PC-9 (cell line): Measurements from ENCODE around the gene MSRB2. TPM values are rescaled to one million over a fixed set of nuclear protein-coding genes. Genes with fewer than 3 reads are reported as not detected.
"Not testable (repeated sequence)": the region's sequence is repeated elsewhere in the genome, so short reads cannot be mapped to it uniquely, and the experiment has no call there.

Source experiments
- BruUV-seq: library from RNA; stranded (reverse); fragments of 400-500 nt; replicated peaks from 2 replicates; lab custom pipeline; 2021; lab: Mats Ljungman, UMichigan
- CTCF ChIA-PET: fragments of 300-600 bp; sonication (Branson Sonifier 250); formaldehyde crosslinking; loops from one replicate; lab custom pipeline; 2022; ENCODE audit warnings: antibody characterized with exemption; lab: Charles Lee
- POLR2A ChIA-PET: fragments of 300-600 bp; sonication (Branson Sonifier 250); formaldehyde crosslinking; loops from one replicate; lab custom pipeline; 2022; ENCODE audit warnings: antibody characterized with exemption; ENCODE audit not compliant: unreplicated experiment; lab: Charles Lee
- DNase-seq, 2 experiments: peaks; one replicate each; pipeline versions ENCODE4 v3.0.0 to v3.0.0-alpha.2; 2015 to 2022; ENCODE audit warnings: mixed read lengths in 1 of 2
- H2AFZ ChIP-seq: fragments of 200-600 bp; sonication (generic); 2 replicates; pipeline ENCODE4 v1.8.1; 2017; ENCODE audit warnings: antibody characterized with exemption
- H3F3A ChIP-seq: fragments of 200-600 bp; sonication (generic); 2 replicates; pipeline ENCODE4 v1.8.1; 2017; ENCODE audit warnings: antibody characterized with exemption, mild to moderate bottlenecking, low read depth; ENCODE audit not compliant: insufficient read depth
- H3K27ac ChIP-seq: fragments of 200-600 bp; sonication (generic); 2 replicates; pipeline ENCODE4 v1.6.1; 2016; ENCODE audit warnings: mixed run types
- H3K27me3 ChIP-seq: fragments of 200-600 bp; sonication (generic); 2 replicates; pipeline ENCODE4 v1.6.1; 2016; ENCODE audit warnings: low read depth, mixed run types; ENCODE audit not compliant: insufficient read depth
- H3K36me3 ChIP-seq: fragments of 200-600 bp; sonication (generic); 2 replicates; pipeline ENCODE4 v1.6.1; 2016; ENCODE audit warnings: low read depth, mixed run types
- H3K4me1 ChIP-seq: fragments of 200-600 bp; sonication (generic); replicated peaks from 2 replicates; pipeline ENCODE4 v1.6.1; 2016; ENCODE audit warnings: mixed run types; ENCODE audit not compliant: insufficient read depth
- H3K4me2 ChIP-seq: fragments of 200-600 bp; sonication (generic); 2 replicates; pipeline ENCODE4 v1.6.1; 2017; ENCODE audit warnings: mixed run types
- H3K4me3 ChIP-seq: fragments of 200-600 bp; sonication (generic); 2 replicates; pipeline ENCODE4 v1.6.1; 2016; ENCODE audit warnings: mixed run types
- H3K79me2 ChIP-seq: fragments of 200-600 bp; sonication (generic); 2 replicates; pipeline ENCODE4 v1.6.1; 2017; ENCODE audit warnings: low read depth, mixed run types
- H3K9me2 ChIP-seq: fragments of 200-600 bp; sonication (generic); 2 replicates; pipeline ENCODE4 v1.8.1; 2017; ENCODE audit warnings: mild to moderate bottlenecking; ENCODE audit not compliant: insufficient read depth
- H3K9me3 ChIP-seq: fragments of 200-600 bp; sonication (generic); 2 replicates; pipeline ENCODE4 v1.8.1; 2016; ENCODE audit warnings: low read depth; ENCODE audit not compliant: insufficient read depth
- H4K20me1 ChIP-seq: fragments of 200-600 bp; sonication (generic); 2 replicates; pipeline ENCODE4 v1.8.1; 2017; ENCODE audit not compliant: insufficient read depth
- EZH2 ChIP-seq: fragments of 200-600 bp; sonication (generic); IDR thresholded peaks from 2 replicates; pipeline ENCODE4 v1.8.0; 2017; ENCODE audit warnings: antibody characterized with exemption, low read depth
- intact Hi-C: fragments of 100-400 bp; cut with micrococcal nuclease; formaldehyde crosslinking; loops from one replicate; pipeline ENCODE4 v1.10.0; 2022; ENCODE audit not compliant: unreplicated experiment
- total RNA-seq: library from RNA; stranded (reverse); gene quantifications from 2 replicates; pipeline ENCODE4 v1.2.3, GENCODE V29; 2021
- TF ChIP-seq, protein P1 (sequence below): fragments of 200-600 bp; sonication (generic); conservative IDR thresholded peaks from 2 replicates; pipeline ENCODE4 v1.6.1; 2017; ENCODE audit warnings: mixed run types, antibody characterized with exemption, mild to moderate bottlenecking, moderate library complexity

MSRB2 gene
- total RNA-seq, 1 experiment from 2014 or later = 28.3 TPM

DNA sequence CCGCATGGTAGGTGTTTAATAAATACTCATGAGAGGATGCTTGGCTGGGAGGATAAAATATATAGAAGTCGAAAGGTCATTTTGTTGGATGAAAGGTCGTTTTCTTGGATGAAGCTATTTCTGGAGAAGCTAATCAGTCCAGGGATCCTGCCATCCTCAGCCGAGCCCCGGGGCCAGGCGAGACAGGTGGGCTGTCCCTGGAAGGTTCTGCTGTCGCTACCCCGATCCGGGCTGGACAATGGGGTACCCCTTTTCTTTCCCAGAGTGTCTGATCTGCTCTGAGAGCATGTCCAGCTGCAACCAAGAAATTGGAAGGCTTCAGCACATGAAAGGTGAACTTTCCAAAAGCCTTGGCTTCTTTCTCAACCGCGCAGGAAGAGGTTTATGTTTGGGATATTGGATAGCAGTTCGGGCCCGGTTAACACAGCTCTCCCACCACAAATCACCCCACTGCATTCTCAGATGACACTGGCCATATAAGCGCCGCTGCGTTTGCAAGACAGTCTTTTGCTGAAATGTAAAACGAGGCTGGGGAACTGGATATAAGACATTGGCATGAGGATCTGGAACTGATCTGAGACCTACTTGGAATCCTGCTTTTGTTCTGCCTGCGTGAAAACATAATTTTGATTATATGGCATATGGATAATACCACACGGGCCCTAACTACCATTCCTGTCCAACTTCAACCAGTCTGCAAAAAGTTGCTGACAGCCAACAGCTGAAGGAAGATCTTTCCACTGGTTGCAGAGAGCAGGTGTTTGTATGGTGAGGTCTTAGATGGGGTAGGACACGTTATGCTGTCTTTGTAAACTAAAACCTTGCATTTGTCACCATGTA is 31.2 kb upstream of the MSRB2 start:
- Histone ChIP-seq H3K79me2 (no peaks in the 10 kb centered on the region), H3K36me3 (no peaks in the 10 kb centered on the region), H3K27me3 (no peaks in the 10 kb centered on the region), H3K9me2 (no peaks in the 10 kb centered on the region), H2AFZ (no peak overlapping the region), H3K9me3 (no peaks in the 10 kb centered on the region), H3K27ac (no peak overlapping the region), H3K4me1 (no peaks in the 10 kb centered on the region), H4K20me1 (no peaks in the 10 kb centered on the region), H3F3A (no peaks in the 10 kb centered on the region), H3K4me3 (no peak overlapping the region), H3K4me2 (no peak overlapping the region)
- TF ChIP-seq, protein P1, sequence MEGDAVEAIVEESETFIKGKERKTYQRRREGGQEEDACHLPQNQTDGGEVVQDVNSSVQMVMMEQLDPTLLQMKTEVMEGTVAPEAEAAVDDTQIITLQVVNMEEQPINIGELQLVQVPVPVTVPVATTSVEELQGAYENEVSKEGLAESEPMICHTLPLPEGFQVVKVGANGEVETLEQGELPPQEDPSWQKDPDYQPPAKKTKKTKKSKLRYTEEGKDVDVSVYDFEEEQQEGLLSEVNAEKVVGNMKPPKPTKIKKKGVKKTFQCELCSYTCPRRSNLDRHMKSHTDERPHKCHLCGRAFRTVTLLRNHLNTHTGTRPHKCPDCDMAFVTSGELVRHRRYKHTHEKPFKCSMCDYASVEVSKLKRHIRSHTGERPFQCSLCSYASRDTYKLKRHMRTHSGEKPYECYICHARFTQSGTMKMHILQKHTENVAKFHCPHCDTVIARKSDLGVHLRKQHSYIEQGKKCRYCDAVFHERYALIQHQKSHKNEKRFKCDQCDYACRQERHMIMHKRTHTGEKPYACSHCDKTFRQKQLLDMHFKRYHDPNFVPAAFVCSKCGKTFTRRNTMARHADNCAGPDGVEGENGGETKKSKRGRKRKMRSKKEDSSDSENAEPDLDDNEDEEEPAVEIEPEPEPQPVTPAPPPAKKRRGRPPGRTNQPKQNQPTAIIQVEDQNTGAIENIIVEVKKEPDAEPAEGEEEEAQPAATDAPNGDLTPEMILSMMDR = no peak
- TF ChIP-seq EZH2 = no peak
- DNase-seq = no peak
- intact Hi-C loops = loop anchor here (10.0 kb wide), 1 partner anchor 739 kb away; the partner anchor contains the start of gene BMI1
- CTCF ChIA-PET = no interaction called here
- BruUV-seq = no TSS peak
- POLR2A ChIA-PET = no interaction called here

DNA sequence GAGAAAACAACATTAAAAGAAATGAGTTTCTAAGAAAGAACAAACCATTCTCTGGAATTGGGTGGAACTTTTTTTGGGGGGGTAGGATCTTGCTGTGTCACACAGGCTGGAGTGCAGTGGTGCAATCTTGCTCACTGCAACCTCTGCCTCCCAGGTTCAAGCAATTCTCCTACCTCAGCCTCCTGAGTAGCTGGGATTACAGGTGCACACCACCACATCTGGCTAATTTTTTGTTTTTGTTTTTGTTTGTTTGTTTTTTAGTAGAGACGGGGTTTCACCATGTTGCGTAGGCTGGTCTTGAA is 30.6 kb upstream of the MSRB2 start:
- H3F3A ChIP-seq, H2AFZ ChIP-seq, H3K27ac ChIP-seq, H3K9me2 ChIP-seq, H3K36me3 ChIP-seq, DNase-seq, H3K79me2 ChIP-seq, H3K4me1 ChIP-seq, H4K20me1 ChIP-seq, POLR2A ChIA-PET, CTCF ChIA-PET, H3K4me3 ChIP-seq, H3K4me2 ChIP-seq, BruUV-seq, H3K27me3 ChIP-seq, H3K9me3 ChIP-seq: not testable (repeated sequence)
- intact Hi-C loops = loop anchor here (5.0 to 10.0 kb wide), 2 partner anchors 382 to 740 kb away; partner anchors contain the start of gene BMI1

DNA sequence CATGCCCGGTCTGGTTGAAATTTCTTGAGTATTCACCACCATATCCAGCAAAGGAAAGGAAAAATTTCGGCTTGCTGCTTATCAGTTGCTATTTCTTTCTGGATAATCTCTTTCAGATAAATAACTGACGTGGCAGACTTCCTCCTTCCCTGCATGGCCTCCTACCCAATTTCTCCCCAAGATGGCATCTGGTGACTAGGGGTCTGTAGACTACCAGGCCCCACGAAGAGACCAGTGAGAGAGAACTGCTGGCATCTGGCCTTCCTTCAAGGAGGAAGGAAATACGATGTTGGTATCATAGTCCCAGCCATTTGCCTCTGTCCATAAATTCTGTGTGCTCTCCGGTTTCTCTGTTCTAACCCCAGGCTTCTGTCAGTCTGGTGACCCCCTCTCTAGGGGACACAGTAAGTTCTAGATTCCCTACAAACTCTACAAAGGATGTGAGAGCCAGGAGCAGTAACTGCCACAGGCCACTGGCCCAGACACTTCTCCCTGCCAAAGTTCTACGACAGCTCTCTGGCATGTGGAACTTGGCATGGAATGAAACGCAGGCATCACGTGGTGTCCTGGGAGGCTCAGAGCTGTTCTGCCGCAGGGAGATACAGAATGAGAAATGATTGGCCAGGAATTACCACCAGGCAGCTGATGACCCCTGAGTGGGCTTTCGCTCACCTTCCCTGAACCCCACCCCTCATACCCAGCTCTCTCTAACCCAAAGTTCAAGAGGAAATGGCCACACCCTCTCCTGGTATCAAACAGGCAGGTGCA is 30.0 kb upstream of the MSRB2 start:
- peak in 1 of 2 experiments; percentile 54 for DNase-seq
- intact Hi-C loops = loop anchor here (5.0 to 10.0 kb wide), 2 partner anchors 383 to 741 kb away; partner anchors contain the start of gene BMI1

More for the DNA sequence above, 30.0 kb upstream of the MSRB2 start:
- H3K9me3 ChIP-seq = no peaks in the 10 kb centered on the region
- no peak overlapping the region for H3K4me2 ChIP-seq
- no peak overlapping the region for H3K4me3 ChIP-seq
- no peaks in the 10 kb centered on the region for H3K36me3 ChIP-seq
- BruUV-seq = no TSS peak
- no peak overlapping the region for H3K27ac ChIP-seq
- CTCF ChIA-PET = interaction anchor here (0.7 kb wide), 1 partner anchor 1072 kb away, joined by 3 read pairs; no protein-coding TSS in a partner anchor
- H3K9me2 ChIP-seq = no peaks in the 10 kb centered on the region
- H3F3A ChIP-seq = no peaks in the 10 kb centered on the region
- POLR2A ChIA-PET = interaction anchor here (0.6 kb wide), 1 partner anchor 44 kb away, joined by 6 read pairs; no protein-coding TSS in a partner anchor
- no peaks in the 10 kb centered on the region for H3K79me2 ChIP-seq
- H2AFZ ChIP-seq = no peak overlapping the region
- H3K27me3 ChIP-seq = no peaks in the 10 kb centered on the region
- TF ChIP-seq, protein P1 = no peak
- TF ChIP-seq EZH2 = no peak
- no peaks in the 10 kb centered on the region for H4K20me1 ChIP-seq
- no peaks in the 10 kb centered on the region for H3K4me1 ChIP-seq
